Activated naive CD4-positive, alpha-beta T cell treated with anti-CD3 and anti-CD28 coated beads, Interleukin-2, amount 10 ng/mL, durations not matched to agents 7 days and 5 days (primary cell): Measurements from ENCODE around the gene KRTAP10-7.
"Not testable (repeated sequence)": the region's sequence is repeated elsewhere in the genome, so short reads cannot be mapped to it uniquely, and the experiment has no call there.

Experiments used
- CTCF ChIA-PET: fragments of 350-600 bp; sonication (Branson Sonifier 250); formaldehyde crosslinking; loops from one replicate; lab custom pipeline; 2021; ENCODE audit warnings: antibody characterized with exemption; lab: Charles Lee
- DNase-seq: peaks from one replicate; pipeline ENCODE4 v3.0.0-alpha.2; 2020
- H3K27ac Mint-ChIP-seq: one replicate; pipeline ENCODE4 v1.8.0; 2021; ENCODE audit warnings: mild to moderate bottlenecking, moderate library complexity, mixed read lengths
- H3K27me3 Mint-ChIP-seq: one replicate; pipeline ENCODE4 v1.8.0; 2021; ENCODE audit warnings: mild to moderate bottlenecking, mixed read lengths
- H3K36me3 Mint-ChIP-seq: one replicate; pipeline ENCODE4 v1.8.0; 2021; ENCODE audit warnings: mixed read lengths
- H3K4me1 Mint-ChIP-seq: one replicate; pipeline ENCODE4 v1.8.0; 2021; ENCODE audit warnings: mixed read lengths
- H3K4me3 Mint-ChIP-seq: one replicate; pipeline ENCODE4 v1.8.0; 2021; ENCODE audit warnings: mild to moderate bottlenecking, moderate library complexity, mixed read lengths
- H3K9me3 Mint-ChIP-seq: one replicate; pipeline ENCODE4 v1.8.0; 2021; ENCODE audit warnings: mixed read lengths

The KRTAP10-7 gene

DNA sequence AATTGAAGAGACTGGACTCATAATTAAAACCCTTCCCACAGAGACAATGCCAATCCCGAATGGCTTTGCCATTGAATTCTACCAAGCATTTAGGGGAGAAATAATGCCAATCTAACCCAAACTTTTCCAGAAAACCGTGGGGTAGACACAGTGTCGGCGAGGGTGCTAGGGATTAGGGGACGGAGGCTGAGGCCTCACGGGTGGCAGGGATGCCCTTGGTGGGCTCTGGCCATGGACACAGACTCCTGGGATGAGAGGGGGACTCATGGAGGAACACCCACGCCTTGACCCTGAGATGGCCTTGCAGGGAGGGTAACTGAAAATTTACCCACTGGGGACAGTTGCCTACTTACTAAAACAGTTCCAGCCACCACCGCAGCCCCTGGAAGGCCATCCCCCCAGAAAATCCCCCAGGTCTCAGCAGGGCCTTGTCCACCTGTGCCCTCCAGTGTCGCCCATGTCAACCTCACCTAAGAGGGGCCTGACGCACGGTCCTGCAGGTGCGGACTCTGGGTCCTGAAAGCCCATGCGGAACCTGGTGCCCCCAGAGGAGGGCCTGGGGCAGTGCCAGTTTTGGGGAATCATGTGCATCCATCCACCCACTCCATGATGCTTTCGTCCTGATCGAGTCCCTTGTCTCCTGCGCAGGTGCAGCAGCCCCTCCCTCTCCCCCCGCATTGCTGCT lies 21.9 kb upstream of the KRTAP10-7 start:
- no peak overlapping the region for H3K27ac Mint-ChIP-seq
- CTCF ChIA-PET = no interaction called here
- peaks cover 42% of the 10 kb centered on the region for H3K9me3 Mint-ChIP-seq
- H3K36me3 Mint-ChIP-seq = peaks cover 11% of the 10 kb centered on the region
- H3K4me3 Mint-ChIP-seq = no peak overlapping the region
- no peak for DNase-seq
- peaks cover 37% of the 10 kb centered on the region for H3K27me3 Mint-ChIP-seq
- peaks cover 6% of the 10 kb centered on the region for H3K4me1 Mint-ChIP-seq

- DNase-seq = no peak
- peaks cover 42% of the 10 kb centered on the region for H3K9me3 Mint-ChIP-seq
- H3K4me1 Mint-ChIP-seq = peaks cover 14% of the 10 kb centered on the region
- CTCF ChIA-PET = no interaction called here
- H3K36me3 Mint-ChIP-seq = peaks cover 11% of the 10 kb centered on the region
- peaks cover 30% of the 10 kb centered on the region for H3K27me3 Mint-ChIP-seq
- H3K4me3 Mint-ChIP-seq = no peak overlapping the region
- no peak overlapping the region for H3K27ac Mint-ChIP-seq
These were observed 21.2 kb upstream of the KRTAP10-7 start for GRCh38 chr21:44579056-44579832.

DNA sequence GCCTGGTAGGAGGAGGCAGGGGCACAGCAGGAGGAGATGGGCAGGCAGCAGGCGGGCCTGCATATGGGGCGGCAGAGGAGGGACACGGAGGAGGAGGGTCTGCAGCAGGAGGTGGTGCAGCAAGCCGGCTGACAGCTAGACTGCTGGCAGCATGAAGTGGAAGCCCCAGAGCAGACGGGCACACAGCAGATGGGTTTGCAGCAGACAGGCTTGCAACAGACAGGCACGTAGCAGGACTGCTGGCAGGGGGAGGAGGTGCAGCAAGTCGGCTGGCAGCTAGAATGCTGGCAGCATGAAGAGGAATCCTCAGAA lies 20.6 kb upstream of the KRTAP10-7 start:
- Mint-ChIP-seq H3K9me3 (peaks cover 42% of the 10 kb centered on the region), H3K4me3 (no peak overlapping the region), H3K4me1 (peaks cover 16% of the 10 kb centered on the region), H3K27ac (no peak overlapping the region), H3K27me3 (peaks cover 25% of the 10 kb centered on the region), H3K36me3 (peaks cover 11% of the 10 kb centered on the region)
- CTCF ChIA-PET = no interaction called here
- no peak for DNase-seq

- peaks cover 16% of the 10 kb centered on the region for H3K4me1 Mint-ChIP-seq
- not testable (repeated sequence) for H3K4me3 Mint-ChIP-seq, DNase-seq, H3K27ac Mint-ChIP-seq
- CTCF ChIA-PET = interaction anchor here (0.7 kb wide), 1 partner anchor 75 kb away, joined by 3 read pairs; no protein-coding TSS in a partner anchor
- peaks cover 25% of the 10 kb centered on the region for H3K27me3 Mint-ChIP-seq
- H3K9me3 Mint-ChIP-seq = peaks cover 42% of the 10 kb centered on the region
- H3K36me3 Mint-ChIP-seq = peaks cover 11% of the 10 kb centered on the region
These were observed 20.1 kb upstream of the KRTAP10-7 start, which contains the start of gene KRTAP10-5 for GRCh38 chr21:44580231-44580821. Gene KRTAP10-5 (minus strand): TSS chr21:44580604. CDS start chr21:44580578, 26 bp downstream.

DNA sequence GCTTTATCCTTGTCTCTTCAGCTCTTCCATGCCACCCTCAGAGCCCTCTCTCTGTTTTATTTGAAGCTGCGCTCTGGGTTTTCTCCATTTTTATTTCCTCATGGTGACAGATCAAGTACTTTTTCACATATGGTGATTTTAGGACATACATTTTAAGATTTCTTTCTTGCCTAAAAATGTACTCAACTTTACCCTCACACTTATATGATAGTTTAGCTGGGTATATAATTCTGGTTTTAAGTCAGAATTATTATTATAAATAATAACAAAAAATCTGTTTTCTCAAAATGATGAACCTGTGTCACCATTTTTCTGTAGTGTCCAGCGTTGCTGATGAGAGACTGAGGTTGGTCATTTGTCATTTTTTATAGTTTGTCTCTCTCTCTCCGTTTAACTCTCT lies 19.2 kb upstream of the KRTAP10-7 start:
- H3K4me3 Mint-ChIP-seq = no peak overlapping the region
- CTCF ChIA-PET = interaction anchor here (0.7 kb wide), 1 partner anchor 76 kb away, joined by 3 read pairs; no protein-coding TSS in a partner anchor

GRCh38 chr21:44582055-44582454 lies 18.3 kb upstream of the KRTAP10-7 start:
- peaks cover 11% of the 10 kb centered on the region for H3K36me3 Mint-ChIP-seq
- H3K4me1 Mint-ChIP-seq = peaks cover 16% of the 10 kb centered on the region
- DNase-seq = no peak
- H3K9me3 Mint-ChIP-seq = peaks cover 32% of the 10 kb centered on the region
- H3K4me3 Mint-ChIP-seq = no peak overlapping the region
- H3K27me3 Mint-ChIP-seq = peaks cover 42% of the 10 kb centered on the region
- no peak overlapping the region for H3K27ac Mint-ChIP-seq
- CTCF ChIA-PET = no interaction called here

More for the DNA sequence above, 19.2 kb upstream of the KRTAP10-7 start:
- Mint-ChIP-seq H3K9me3 (peaks cover 39% of the 10 kb centered on the region), H3K27me3 (peaks cover 33% of the 10 kb centered on the region), H3K36me3 (peaks cover 11% of the 10 kb centered on the region), H3K4me1 (peaks cover 16% of the 10 kb centered on the region), H3K27ac (no peak overlapping the region)
- no peak for DNase-seq

- CTCF ChIA-PET = no interaction called here
These were observed 17.2 kb upstream of the KRTAP10-7 start for GRCh38 chr21:44583089-44583799.

GRCh38 chr21:44583800-44584147 lies 16.6 kb upstream of the KRTAP10-7 start:
- CTCF ChIA-PET = no interaction called here
- no peak overlapping the region for H3K27ac Mint-ChIP-seq
- no peak overlapping the region for H3K4me3 Mint-ChIP-seq
- peaks cover 16% of the 10 kb centered on the region for H3K4me1 Mint-ChIP-seq
- H3K9me3 Mint-ChIP-seq = peaks cover 20% of the 10 kb centered on the region
- H3K27me3 Mint-ChIP-seq = peaks cover 46% of the 10 kb centered on the region
- H3K36me3 Mint-ChIP-seq = peaks cover 5% of the 10 kb centered on the region
- peak; percentile 47 for DNase-seq

More at GRCh38 chr21:44583089-44583799, 17.2 kb upstream of the KRTAP10-7 start:
- Mint-ChIP-seq H3K4me3 (no peak overlapping the region), H3K27me3 (peaks cover 46% of the 10 kb centered on the region), H3K9me3 (peaks cover 21% of the 10 kb centered on the region), H3K36me3 (peaks cover 5% of the 10 kb centered on the region), H3K4me1 (peaks cover 16% of the 10 kb centered on the region), H3K27ac (no peak overlapping the region)
- no peak for DNase-seq

- peaks cover 44% of the 10 kb centered on the region for H3K27me3 Mint-ChIP-seq
- CTCF ChIA-PET = no interaction called here
- no peak overlapping the region for H3K27ac Mint-ChIP-seq
- peaks cover 16% of the 10 kb centered on the region for H3K4me1 Mint-ChIP-seq
- H3K9me3 Mint-ChIP-seq = peaks cover 10% of the 10 kb centered on the region
- DNase-seq = no peak
- no peak overlapping the region for H3K4me3 Mint-ChIP-seq
- peaks cover 5% of the 10 kb centered on the region for H3K36me3 Mint-ChIP-seq
These were observed 14.5 kb upstream of the KRTAP10-7 start for GRCh38 chr21:44585892-44586291.

DNA sequence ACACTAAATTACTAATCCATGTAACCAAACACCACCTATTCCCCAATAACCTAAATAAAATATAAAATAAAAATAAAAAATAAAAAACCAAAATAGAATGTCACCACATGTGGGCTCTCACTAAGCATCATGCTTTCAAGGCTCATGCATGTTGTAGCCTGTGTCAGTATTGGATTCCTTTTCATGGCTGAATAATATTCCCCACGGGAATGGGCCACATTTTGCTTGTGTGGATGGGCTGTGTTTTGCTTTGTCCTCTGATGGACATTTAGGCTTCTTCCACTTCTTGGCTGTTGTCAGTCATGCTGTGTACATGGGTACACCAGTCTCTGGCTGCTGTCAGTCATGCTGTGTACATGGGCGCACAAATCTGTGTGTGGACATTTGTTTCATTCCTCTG lies 11.3 kb upstream of the KRTAP10-7 start:
- peaks cover 4% of the 10 kb centered on the region for H3K4me1 Mint-ChIP-seq
- H3K9me3 Mint-ChIP-seq = no peaks in the 10 kb centered on the region
- no peak overlapping the region for H3K4me3 Mint-ChIP-seq
- CTCF ChIA-PET = no interaction called here
- H3K27me3 Mint-ChIP-seq = peaks cover 52% of the 10 kb centered on the region
- no peak overlapping the region for H3K27ac Mint-ChIP-seq
- peaks cover 3% of the 10 kb centered on the region for H3K36me3 Mint-ChIP-seq
- no peak for DNase-seq

- Mint-ChIP-seq H3K4me1 (no peaks in the 10 kb centered on the region), H3K9me3 (no peaks in the 10 kb centered on the region), H3K27me3 (peaks cover 52% of the 10 kb centered on the region), H3K36me3 (peaks cover 3% of the 10 kb centered on the region), H3K4me3 (no peak overlapping the region), H3K27ac (no peak overlapping the region)
- CTCF ChIA-PET = no interaction called here
- no peak for DNase-seq
These were observed 10.7 kb upstream of the KRTAP10-7 start for GRCh38 chr21:44589586-44590305.

- no peak for DNase-seq
- H3K27me3 Mint-ChIP-seq = peaks cover 48% of the 10 kb centered on the region
- H3K9me3 Mint-ChIP-seq = no peaks in the 10 kb centered on the region
- no peak overlapping the region for H3K4me3 Mint-ChIP-seq
- no peak overlapping the region for H3K27ac Mint-ChIP-seq
- CTCF ChIA-PET = no interaction called here
- no peaks in the 10 kb centered on the region for H3K4me1 Mint-ChIP-seq
- peaks cover 3% of the 10 kb centered on the region for H3K36me3 Mint-ChIP-seq
These were observed 10.1 kb upstream of the KRTAP10-7 start for GRCh38 chr21:44590311-44590721.

GRCh38 chr21:44590897-44591800 lies 9.2 kb upstream of the KRTAP10-7 start:
- H3K4me3 Mint-ChIP-seq, H3K4me1 Mint-ChIP-seq, CTCF ChIA-PET, H3K9me3 Mint-ChIP-seq, H3K36me3 Mint-ChIP-seq, DNase-seq, H3K27ac Mint-ChIP-seq: not testable (repeated sequence)
- H3K27me3 Mint-ChIP-seq = peaks cover 42% of the 10 kb centered on the region
